Glomerular endothelial cell (primary cell): ENCODE results near the gene LRRK1. TPM values are rescaled to one million over a fixed set of nuclear protein-coding genes. Genes with fewer than 3 reads are reported as not detected.

Experiments
- DNase-seq: peaks from one replicate; pipeline ENCODE4 v3.0.0-alpha.2; 2011; ENCODE audit warnings: low read depth, low spot score; ENCODE audit errors: extremely low read depth
- total RNA-seq: library from RNA; depleted of rRNA; stranded (reverse); fragments of >200 nt; gene quantifications from 2 replicates; pipeline ENCODE4 v1.2.3, GENCODE V29; 2015

LRRK1 gene
- total RNA-seq, 1 donor from 2014 or later, result 14.7 TPM

DNA sequence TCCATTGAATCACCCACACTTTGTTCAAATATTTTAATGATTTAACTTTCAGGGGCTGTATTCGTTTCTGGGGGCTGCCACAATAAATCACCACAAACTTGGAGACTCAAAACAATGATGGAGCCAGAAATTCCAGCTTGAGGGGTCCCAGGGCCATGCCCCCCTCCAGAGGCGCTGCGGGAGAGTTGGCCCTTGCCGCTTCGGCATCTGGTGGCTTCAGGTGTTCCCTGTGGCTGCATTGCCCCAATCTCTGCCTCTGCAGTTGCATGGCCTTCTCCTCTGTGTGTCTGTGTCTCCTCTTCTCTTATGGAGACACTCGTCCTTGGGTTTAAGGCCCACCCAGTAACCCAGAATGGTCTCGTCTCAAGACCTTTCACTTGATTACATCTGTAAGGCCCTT lies 187.9 kb downstream of the LRRK1 start:
- DNase-seq, result no peak

DNA sequence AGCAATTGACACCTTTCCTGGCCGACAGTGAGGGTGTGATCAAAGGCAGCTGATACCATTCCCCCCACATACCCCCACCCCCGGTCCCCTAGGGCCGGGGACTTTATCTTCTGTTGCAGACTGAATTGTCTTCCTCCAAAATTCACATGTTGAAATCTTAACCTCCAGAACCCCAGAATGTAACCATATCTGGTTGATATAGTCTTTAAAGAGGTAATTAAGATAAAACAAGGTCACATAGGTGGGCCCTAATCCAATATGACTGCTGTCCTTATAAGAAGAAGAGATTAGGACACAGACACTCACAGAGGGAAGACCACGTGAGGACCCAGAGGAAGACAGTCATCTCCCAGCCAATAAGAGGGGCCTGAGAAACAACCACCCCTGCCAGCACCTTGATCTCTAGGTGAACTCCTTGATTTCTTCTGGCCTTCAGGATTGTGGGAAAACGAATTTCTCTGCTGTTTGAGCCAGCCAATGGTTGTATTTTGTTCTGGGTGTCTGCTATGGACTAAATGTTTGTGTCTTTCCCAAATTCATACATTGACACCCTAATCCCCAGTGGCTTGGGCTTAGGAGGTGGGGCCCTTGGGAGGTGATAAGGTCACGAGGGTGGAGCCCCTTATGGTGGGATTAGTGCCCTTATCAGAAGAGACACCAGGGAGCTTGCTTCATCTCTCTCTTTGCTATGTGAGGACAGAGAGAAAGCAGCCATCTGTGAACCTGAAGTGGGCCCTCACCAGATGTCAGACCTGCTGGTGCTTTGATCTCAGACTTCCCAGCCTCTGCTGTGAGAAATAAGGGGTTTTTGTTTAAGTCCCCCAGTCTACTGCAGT lies 188.7 kb downstream of the LRRK1 start:
- no peak for DNase-seq

DNA sequence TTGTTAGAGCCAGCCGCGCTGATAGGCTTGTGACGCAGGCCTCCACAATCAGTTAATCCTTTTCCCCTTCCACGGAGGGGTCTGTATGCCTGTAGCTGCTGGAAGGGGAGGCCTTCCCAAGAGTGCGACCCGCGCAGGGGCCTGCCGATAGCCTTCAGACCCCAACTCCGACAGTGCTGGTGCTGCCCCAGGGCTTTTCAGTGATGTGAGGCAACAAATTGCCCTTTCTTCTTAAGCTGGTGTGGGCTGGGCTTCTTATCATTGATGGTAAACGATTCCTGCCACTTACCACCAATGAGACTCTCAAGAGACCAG lies 189.3 kb downstream of the LRRK1 start:
- no peak for DNase-seq

DNA sequence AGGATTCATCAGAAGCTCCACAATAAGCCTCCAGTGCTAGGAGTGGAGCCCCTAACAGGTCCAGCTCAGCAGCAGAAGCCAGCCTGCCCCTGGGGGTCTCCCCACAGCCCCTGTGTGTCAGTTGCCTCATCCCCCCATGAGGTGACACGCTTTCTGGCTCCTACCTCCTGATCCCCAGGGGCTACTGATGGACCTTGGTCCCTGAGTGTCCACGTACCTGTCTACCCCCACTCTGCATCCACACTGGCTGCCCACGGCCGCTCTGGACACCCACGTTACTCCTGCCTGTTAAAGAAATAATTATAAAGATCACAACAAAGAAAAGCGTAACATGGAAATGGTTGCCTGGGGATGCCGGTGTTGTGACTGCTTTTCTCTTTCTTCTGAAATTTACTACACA lies 189.6 kb downstream of the LRRK1 start:
- DNase-seq, result no peak

DNA sequence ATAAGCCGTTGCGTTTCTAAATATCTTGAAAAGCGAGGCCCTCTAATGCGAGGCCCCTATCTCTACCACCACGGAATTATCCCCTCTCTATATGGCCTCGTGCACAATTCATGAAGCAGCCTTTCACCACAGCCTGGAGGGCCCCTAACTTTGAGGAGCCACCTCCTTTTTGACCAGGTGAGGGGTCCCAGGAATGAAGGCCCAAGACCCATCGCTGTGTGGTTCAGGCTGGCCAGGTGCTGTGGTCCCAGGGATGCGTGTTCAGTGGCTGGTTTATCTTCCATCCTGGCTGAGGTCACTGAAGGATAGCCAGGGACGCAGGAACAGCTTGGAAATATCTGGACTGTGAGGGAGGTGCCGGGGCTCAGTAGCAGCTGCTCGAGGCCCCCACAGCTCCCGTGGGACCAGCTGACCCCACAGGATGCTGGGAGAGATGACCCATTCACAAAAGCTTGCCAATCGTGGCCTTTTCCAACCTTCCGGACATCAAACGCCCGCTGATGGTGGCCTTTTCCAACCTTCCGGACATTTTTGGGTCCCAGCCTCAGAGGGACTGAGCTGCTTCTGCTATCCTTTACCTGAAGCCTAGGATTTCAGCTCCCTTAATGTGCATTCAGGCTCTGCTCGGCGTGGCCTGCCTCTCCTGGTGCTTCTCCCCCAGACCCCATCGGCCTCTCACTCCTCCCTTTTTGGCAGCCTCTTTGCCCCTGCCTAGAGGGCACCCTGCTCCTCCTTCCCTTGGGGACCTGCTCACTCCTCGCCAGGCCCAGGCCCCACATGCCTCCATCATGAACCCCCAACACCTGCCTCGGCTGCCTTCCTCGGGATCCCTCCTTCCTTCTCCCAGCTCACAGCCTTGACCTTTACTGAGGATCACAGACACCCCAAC lies 191.8 kb downstream of the LRRK1 start:
- DNase-seq, result no peak

DNA sequence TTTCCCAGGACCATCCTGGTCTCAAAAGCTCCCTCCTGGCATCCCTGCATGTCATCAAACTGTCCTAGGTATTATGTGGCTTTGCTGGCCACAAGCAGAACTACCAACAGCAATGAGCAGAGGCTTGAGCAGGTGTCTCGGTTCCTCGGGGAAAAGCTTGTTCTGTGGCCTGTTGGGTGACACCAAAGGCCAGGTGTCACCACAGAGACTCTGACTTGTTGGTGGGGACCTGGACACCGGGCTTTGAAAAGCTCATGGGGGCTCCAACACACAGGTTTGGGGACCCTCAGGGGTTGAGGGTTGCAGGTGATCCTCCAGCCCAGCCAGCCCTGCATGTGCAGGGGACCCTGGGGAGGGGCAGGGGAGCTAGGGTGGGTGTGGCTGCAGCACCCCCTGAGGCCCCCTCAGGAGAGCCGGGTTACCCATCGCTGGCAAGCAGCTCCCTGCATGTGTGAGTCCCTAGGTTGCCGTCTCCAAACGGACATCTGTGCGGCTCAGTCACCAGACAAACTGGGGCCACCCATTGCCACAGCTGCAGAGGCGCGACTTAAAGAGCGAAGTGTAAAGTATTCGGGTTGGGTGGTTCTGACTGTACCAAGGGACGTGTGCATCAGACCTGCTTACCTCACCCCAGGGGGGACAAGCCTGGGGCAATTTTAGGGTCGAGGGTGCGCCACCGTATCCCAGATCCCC lies 192.6 kb downstream of the LRRK1 start:
- DNase-seq, result no peak

DNA sequence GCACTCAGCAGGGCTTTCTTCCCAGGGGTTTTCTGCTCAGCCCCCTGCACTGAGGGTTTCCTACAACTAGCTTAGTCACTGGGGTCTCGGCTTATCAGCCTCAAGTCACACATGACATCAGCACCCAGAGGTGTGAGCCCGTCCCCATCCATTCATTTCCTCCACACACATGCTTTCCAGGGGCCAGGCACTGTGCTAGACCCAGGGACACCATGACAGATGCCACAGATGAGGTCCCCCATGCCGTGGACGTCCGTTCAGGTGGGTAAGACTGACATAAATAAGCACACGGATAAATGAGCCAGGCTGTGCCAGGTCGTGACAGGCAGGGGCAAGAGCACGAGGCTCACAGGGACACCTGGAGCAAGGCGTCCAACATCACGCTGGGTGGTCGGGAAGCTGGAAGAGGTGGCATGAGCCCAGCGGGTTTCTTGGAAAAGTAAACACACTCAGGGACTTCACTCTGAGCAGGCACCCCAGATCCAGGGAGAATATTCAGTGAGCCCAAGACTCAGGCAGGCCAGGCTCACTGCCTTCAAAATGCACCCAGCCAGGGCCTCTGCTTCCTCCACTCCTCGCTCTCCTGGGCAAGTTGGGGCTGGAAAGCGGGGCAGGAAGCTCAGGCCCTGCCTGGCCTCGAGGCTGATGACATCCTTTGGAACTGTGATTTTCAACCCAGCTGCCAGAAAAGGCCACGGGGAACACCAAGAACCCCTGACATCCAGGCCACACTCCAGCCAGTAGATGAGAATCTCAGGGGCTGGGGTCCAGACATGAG lies 193.4 kb downstream of the LRRK1 start:
- no peak for DNase-seq

DNA sequence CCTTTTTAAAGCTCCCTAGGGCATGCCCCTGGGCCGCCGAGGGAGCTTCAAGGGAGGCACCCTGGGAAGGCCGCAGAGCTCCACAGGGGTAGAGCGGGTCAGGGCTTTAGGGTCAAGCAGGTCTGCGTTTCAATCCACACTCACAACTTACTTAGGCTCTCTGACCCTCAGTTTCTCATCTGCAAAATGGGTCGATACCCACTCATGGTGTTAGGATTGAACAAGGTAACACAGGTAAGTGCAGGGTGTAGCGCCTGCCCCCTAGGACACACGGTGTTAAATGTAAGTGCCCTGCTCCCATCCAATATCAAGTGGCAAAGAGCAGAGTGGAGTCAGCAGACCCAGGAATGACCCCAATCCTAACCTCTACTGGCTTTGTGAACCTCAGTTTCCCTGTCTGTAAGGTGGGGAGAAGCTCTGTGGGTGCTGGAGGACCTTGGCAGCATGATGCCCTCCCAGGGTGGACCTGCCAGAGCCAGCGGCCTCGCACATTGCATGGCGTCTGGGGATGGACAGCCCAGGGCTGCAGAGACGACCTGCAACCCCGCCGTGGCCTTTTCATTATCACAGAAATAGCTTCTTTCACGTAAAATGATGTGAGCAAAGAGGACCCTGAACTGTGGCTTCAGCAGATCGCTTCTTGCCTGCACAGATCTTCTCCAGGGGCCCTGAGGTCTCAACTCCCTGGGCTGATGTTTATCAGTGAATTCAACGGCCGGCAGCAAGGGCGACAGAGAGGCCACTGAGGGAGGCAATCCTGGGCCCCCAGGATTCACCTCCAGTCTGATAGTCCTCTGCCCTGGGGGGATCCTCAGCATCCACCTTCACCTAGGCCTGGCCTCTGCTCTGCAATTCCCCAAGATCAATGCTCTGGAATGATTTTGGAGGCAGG lies 194.2 kb downstream of the LRRK1 start:
- DNase-seq, result no peak

DNA sequence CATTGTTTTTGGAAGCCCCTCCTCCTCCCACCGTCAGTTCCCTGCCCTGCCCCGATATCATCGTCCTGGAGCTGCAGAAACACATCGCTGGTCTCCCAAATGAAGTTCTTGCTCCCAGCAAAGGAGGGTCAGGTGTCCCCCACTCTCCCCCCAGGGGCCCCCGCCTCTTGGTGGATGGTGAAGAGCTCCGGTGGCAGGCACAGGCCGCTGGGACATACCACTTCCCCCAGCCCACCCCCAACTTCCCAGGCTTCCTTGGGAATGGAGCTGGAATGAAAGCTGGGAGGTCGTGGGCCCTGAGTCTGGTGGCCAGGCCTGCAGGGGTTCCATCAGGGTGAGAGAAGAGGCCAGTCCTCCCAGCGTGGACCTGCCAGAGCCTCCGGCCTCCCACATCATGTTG lies 195.0 kb downstream of the LRRK1 start:
- no peak for DNase-seq

DNA sequence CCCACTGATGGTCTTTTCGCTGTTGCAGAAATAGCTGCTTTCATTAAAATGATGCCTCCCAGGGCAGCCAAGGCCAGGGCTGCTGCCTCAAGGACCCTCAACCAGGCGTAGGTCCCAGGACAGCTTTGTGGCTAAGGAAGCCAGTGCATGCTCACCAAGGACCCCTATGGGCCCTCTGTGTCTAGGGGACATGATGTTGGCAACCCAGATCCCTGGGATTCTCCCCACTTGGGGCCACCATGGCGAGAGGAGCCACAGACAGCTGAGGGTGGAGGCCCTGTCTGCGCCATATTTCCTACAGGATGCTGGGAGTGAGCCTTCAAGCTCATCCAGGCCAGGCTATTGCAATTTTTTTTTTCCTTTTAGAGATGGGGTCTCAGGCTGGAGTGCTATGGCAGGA lies 195.5 kb downstream of the LRRK1 start:
- no peak for DNase-seq

DNA sequence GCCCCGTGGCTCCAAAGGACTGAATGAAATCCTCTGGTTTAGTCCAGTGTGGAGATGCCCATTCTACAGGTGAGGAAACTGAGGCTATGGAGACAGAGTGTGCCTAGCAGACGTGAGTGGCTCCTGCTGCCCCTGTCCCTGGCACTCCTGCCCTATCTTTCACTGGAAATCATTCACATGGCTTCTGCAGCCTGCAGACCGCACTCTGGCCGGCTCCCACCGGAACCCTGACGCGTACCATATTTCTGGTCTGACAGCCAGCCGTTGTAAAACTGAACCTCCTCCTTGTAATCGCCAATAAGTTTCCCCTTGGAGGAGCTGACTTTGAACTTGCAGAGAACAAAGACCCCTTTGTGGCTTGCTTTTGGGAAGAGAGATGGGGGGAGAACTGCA lies 196.2 kb downstream of the LRRK1 start:
- no peak for DNase-seq

DNA sequence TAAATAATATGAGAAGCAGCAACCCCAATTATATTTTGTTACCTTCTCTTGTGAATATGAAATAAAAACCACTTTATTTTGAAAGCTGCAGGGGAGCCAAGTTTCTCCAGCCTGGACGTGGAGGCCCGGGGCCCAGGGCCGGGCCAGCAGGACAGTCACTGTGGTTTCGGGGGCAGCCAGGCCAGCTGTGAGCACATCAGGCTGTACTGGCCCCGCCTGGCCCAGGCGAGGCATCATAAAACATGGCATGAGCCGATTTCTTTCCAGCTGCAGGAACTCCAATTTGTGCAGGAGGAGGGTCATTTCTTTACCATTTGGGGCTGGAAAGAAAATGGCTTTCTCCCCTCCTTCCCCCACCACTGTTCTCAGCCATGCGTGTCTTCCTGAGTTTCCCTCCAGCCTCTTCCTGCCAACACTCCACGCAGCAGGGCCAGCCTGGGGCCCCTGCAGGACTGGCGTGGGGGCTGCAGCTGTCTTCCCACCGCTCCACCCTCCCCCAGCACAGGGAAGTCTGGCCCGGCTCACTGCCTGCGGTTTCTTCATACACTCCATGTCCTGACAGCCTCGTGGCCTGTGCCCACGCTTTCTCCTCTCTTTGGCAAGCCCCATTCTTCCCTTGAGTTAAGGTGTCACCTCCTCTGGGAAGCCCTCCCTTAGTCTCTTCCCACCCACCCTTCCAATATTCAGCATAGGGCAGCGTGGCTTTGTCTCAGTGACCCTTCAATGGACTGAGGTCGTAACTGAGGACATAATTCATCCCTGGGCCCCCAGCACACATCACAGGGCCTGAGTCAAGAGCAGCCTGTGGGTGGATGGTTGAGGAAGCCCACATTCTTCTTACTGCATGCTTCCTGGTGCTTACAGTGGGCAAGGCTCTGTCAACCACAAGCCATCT lies 196.9 kb downstream of the LRRK1 start:
- DNase-seq, result no peak

DNA sequence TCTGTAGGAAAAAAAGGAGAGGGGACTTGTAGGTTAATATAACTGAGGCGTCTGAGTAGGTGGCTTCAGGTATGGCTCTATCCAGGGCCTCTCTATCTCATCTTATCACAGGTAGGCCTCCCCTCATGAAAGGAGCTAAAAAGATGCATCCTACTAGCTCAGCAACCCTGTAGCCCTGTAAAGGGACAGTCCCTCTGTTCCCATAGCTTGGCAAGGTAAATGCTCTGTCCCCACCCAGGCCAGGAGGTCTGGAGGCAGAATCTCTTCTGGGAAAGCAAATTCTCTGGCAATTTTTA lies 197.5 kb downstream of the LRRK1 start:
- no peak for DNase-seq

DNA sequence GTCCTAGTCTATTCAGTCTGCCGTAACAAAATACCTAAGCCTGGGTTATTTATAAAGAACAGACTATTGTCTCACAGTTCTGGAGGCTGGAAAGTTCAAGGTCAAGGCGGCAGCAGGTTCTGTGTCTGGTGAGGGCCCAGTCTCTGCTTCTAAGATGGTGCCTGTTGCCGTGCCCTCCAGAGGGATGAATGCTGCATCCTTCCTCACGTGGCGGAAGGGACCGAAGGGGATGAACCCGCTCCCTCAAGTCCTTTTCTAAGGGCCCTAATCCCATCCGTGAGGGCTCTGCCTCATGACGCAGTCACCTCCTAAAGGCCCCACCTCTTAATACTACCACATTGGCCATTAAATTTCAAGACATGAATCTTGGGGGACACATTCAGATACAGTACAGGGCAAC lies 199.0 kb downstream of the LRRK1 start:
- no peak for DNase-seq

DNA sequence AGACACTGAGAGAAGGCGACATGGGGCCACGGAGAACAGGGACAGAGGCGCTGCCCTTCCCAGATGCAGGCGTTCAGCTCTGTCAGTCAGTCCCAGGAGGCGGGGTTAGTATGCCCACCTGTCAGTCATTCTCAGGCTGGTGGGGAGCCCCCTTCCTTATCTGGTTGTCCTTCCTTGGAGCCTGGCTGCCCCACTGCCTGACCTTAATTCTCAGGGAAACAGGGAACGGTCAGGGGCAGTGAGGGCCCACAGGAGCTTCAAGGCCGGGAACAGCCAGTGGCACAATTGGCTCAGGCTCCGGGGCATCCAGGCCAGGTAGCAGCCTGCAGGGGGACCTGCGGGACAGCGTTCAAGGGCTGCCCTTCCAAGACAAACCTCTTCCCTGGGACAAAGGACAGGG lies 199.5 kb downstream of the LRRK1 start:
- DNase-seq, result no peak

DNA sequence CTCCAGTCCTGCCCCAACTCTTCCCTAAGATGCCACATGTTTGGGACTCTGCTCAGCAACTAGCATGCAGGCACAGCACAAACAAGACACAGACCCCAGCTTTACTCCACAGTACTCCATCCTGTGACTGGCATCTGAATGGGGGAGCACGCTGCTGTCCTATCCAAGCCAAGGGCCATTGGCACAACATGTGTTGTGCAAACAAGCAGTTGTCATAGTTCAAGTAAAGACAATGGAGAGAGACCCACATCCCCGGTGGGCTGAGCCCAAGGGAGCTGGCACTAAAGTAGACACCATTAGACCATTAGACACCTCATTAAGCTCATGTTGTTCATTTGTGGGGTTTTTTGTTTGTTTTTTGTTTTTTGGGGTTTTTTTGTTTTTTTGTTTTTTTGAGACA lies 200.0 kb downstream of the LRRK1 start:
- no peak for DNase-seq
